Kidney (tissue), 14 donors: ENCODE data around the gene GPC6. TPM values are rescaled to one million over a fixed set of nuclear protein-coding genes. Genes with fewer than 3 reads are reported as not detected.

Source experiments
- DNase-seq, 5 donors: peaks; one replicate each; pipeline ENCODE4 v3.0.0-alpha.2; 2013 to 2020
- FAIRE-seq: peaks from 2 replicates; lab custom pipeline; 2012; peaks lifted over from hg19 to GRCh38; lab: Jason Lieb, UNC
- H3K27ac ChIP-seq, 2 donors: one replicate each; pipeline ENCODE4 v1.7.0; 2013; ENCODE audit warnings: low read depth in 2 of 2, low read length in 2 of 2, inconsistent platforms in 1 of 2
- H3K27me3 ChIP-seq: one replicate; pipeline ENCODE4 v1.7.1; 2013; ENCODE audit warnings: low read length, inconsistent platforms; ENCODE audit not compliant: control insufficient read depth, insufficient read depth
- H3K36me3 ChIP-seq, 3 donors: one replicate each; pipeline versions ENCODE4 v1.7.0 to v1.7.1; 2013; ENCODE audit warnings: low read length in 3 of 3, control low read depth in 1 of 3, inconsistent platforms in 1 of 3; ENCODE audit not compliant: insufficient read depth in 3 of 3, control insufficient read depth in 2 of 3
- H3K4me1 ChIP-seq, 3 donors: one replicate each; pipeline versions ENCODE4 v1.7.0 to v1.7.1; 2013; ENCODE audit warnings: low read length in 3 of 3, inconsistent platforms in 1 of 3, low read depth in 1 of 3; ENCODE audit not compliant: control insufficient read depth in 2 of 3, insufficient read depth in 2 of 3
- H3K4me3 ChIP-seq, 3 donors: one replicate each; pipeline versions ENCODE4 v1.7.0 to v1.8.1; 2013; ENCODE audit warnings: low read length in 3 of 3, control low read depth in 1 of 3, inconsistent platforms in 1 of 3
- H3K9ac ChIP-seq, 3 donors: one replicate each; pipeline versions ENCODE4 v1.7.0 to v1.7.1; 2013; ENCODE audit warnings: low read length in 3 of 3, control low read depth in 1 of 3, inconsistent platforms in 1 of 3
- H3K9me3 ChIP-seq, 3 donors: one replicate each; pipeline versions ENCODE4 v1.7.0 to v1.7.1; 2013; ENCODE audit warnings: low read length in 3 of 3, control low read depth in 1 of 3, inconsistent platforms in 1 of 3; ENCODE audit not compliant: control insufficient read depth in 2 of 3, insufficient read depth in 1 of 3
- intact Hi-C: fragments of 100-400 bp; cut with DNase I; formaldehyde crosslinking; loops from one replicate; pipeline ENCODE4 v1.11.1; 2022
- polyA plus RNA-seq: library from polyadenylated mRNA; stranded (reverse); fragments of 350-450 nt; fragmentation: Illumina TruSeq; extraction: RNeasy Lipid Tissue Mini Kit (QIAGEN cat#74804); gene quantifications from one replicate; pipeline ENCODE4 v1.2.3, GENCODE V29; 2014; ENCODE audit warnings: low read depth, low replicate concordance; ENCODE audit not compliant: insufficient read depth
- total RNA-seq: library from RNA; stranded (reverse); fragmentation: NEBNext Ultra II Directional; extraction: Animal tissue kit (Norgen Biotek cat#: 25700); gene quantifications from one replicate; pipeline ENCODE4 v1.2.1, GENCODE V29; 2021
- TF ChIP-seq, protein P1 (sequence below): IDR thresholded peaks from 3 replicates; pipeline ENCODE4 v1.5.1; 2012; ENCODE audit warnings: mild to moderate bottlenecking, moderate library complexity, borderline replicate concordance; ENCODE audit not compliant: insufficient read depth; ENCODE audit errors: extremely low read depth
- donor health status: control.
- donor health status: control.
- donor health status: control.
- donor health status: control.
- donor health status: control.
- donor health status: DM: yes; HTN: yes; CAD: no.
- donor health status: Normal renal cell carcinoma (clear cell type).

The GPC6 gene
- total and polyA plus RNA-seq, 2 donors from 2014 or later = 6.2 to 15.5 TPM

- TF ChIP-seq, protein P1, sequence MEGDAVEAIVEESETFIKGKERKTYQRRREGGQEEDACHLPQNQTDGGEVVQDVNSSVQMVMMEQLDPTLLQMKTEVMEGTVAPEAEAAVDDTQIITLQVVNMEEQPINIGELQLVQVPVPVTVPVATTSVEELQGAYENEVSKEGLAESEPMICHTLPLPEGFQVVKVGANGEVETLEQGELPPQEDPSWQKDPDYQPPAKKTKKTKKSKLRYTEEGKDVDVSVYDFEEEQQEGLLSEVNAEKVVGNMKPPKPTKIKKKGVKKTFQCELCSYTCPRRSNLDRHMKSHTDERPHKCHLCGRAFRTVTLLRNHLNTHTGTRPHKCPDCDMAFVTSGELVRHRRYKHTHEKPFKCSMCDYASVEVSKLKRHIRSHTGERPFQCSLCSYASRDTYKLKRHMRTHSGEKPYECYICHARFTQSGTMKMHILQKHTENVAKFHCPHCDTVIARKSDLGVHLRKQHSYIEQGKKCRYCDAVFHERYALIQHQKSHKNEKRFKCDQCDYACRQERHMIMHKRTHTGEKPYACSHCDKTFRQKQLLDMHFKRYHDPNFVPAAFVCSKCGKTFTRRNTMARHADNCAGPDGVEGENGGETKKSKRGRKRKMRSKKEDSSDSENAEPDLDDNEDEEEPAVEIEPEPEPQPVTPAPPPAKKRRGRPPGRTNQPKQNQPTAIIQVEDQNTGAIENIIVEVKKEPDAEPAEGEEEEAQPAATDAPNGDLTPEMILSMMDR = no peak
- Histone ChIP-seq H3K27me3 (no peaks in the 10 kb centered on the region), H3K36me3 (no peaks in the 10 kb centered on the region), H3K9ac (no peak overlapping the region), H3K9me3 (no peaks in the 10 kb centered on the region), H3K4me3 (no peak overlapping the region), H3K27ac (peak overlapping the region in 1 of 2 donors; percentile 3), H3K4me1 (peaks cover 0 to 2% (median 0%) of the 10 kb centered on the region in 3 donors)
- FAIRE-seq = no peak
- intact Hi-C loops = no loop called here
- DNase-seq = peak in 2 of 5 donors; percentile 25 to 47
Measured at GRCh38 chr13:93230261-93230855, 3.8 kb downstream of the GPC6 start.

DNA sequence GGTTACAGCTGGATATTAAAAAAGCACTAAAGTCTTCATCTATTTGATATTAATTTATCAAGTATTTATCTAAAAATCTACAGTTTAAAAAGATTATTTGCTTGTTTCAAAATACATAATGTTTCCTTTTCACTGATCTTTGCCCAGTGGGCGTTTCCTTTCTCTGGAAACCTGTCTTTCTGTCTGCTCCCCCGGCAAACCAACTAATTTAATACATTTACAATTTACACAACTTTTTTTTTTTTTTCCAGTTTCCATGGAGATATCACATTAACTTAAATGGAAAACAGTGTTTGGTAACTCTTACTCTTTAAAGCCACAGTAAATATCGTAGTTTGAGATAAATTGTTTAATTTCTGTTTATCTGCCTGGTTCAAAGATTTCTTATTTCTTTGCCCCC lies 5.3 kb downstream of the GPC6 start:
- TF ChIP-seq, protein P1 = no peak
- Histone ChIP-seq H3K4me3 (no peak overlapping the region), H3K9me3 (no peaks in the 10 kb centered on the region), H3K36me3 (no peaks in the 10 kb centered on the region), H3K27ac (no peak overlapping the region), H3K9ac (no peak overlapping the region), H3K27me3 (no peaks in the 10 kb centered on the region), H3K4me1 (no peaks in the 10 kb centered on the region)
- FAIRE-seq (no peak), DNase-seq (peak in 2 of 5 donors; percentile 29 to 44)
- intact Hi-C loops = no loop called here

DNA sequence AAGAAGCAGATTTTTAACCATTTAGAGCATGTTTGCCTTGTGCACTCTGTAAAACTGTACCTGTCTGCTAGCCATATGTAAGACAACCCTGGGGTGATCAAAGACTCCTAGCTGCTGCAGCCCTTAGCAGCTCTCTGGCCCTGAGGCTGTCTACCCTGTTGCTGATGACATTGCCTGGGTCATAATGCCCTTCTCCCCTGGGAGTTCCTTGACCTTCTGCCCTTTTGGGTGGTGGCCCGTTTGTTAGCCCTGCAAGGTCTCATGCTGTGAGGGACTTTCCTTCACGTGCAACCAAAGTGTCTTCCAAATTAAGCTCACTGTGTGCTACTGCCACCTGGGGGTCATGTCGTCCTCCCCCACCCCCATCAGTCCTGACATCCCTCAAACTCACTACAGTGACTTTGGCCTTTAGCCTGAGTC lies 7.4 kb downstream of the GPC6 start:
- FAIRE-seq (no peak), DNase-seq (no peak)
- H3K9me3 ChIP-seq = peaks cover 0 to 7% (median 6%) of the 10 kb centered on the region in 3 donors
- no peak overlapping the region for H3K4me3 ChIP-seq
- H3K9ac ChIP-seq = no peak overlapping the region
- H3K36me3 ChIP-seq = no peaks in the 10 kb centered on the region
- no peaks in the 10 kb centered on the region for H3K4me1 ChIP-seq
- H3K27me3 ChIP-seq = no peaks in the 10 kb centered on the region
- intact Hi-C loops = no loop called here
- H3K27ac ChIP-seq = peak overlapping the region in 1 of 2 donors; percentile 9
- TF ChIP-seq, protein P1 = no peak
